Prostate gland (tissue), 2 donors: ENCODE data around the gene MAPK8IP1. TPM values are rescaled to one million over a fixed set of nuclear protein-coding genes. Genes with fewer than 3 reads are reported as not detected.

Experiments used
- DNase-seq: peaks from one replicate; pipeline ENCODE4 v3.0.0-alpha.2; 2019; ENCODE audit warnings: low spot score
- H3K27ac ChIP-seq, 2 donors: fragments of 200-600 bp; sonication (generic); 2 replicates each; pipeline ENCODE4 v1.5.1; 2017 to 2019
- H3K27me3 ChIP-seq: fragments of 200-600 bp; sonication (generic); replicated peaks from 2 replicates; pipeline ENCODE4 v1.5.1; 2019; ENCODE audit not compliant: insufficient read depth
- H3K36me3 ChIP-seq, 2 donors: fragments of 200-600 bp; sonication (generic); 1 replicate in 1 of 2; 2 replicates in 1 of 2; pipeline versions ENCODE4 v1.5.1 to v1.8.1; 2017 to 2019
- H3K4me1 ChIP-seq: fragments of 200-600 bp; sonication (generic); replicated peaks from 2 replicates; pipeline ENCODE4 v1.5.1; 2019
- H3K4me3 ChIP-seq, 2 donors: fragments of 200-600 bp; sonication (generic); 2 replicates each; pipeline ENCODE4 v1.5.1; 2017 to 2019
- H3K9me3 ChIP-seq: fragments of 200-600 bp; sonication (generic); 2 replicates; pipeline ENCODE4 v1.5.1; 2017
- CTCF ChIP-seq, 4 experiments: fragments of 200-600 bp in 2 of 4; fragments of 450-650 bp in 2 of 4; sonication (generic) in 2 of 4; IDR thresholded peaks; 1 replicate in 3 of 4; 2 replicates in 1 of 4; pipeline ENCODE4 v1.5.1; 2016 to 2019; ENCODE audit warnings: antibody characterized with exemption in 4 of 4, mild to moderate bottlenecking in 2 of 4, moderate library complexity in 2 of 4
- POLR2A ChIP-seq: fragments of 450-650 bp; IDR thresholded peaks from one replicate; pipeline ENCODE4 v1.6.1; 2016; ENCODE audit warnings: antibody characterized with exemption, mild to moderate bottlenecking
- POLR2AphosphoS5 ChIP-seq: sonication (generic); formaldehyde crosslinking; IDR thresholded peaks from one replicate; pipeline ENCODE4 v1.6.1; 2017; ENCODE audit warnings: antibody characterized with exemption
- WGBS: methylation state at CpG from one replicate; pipeline ENCODE4 v1.1.5; 2018; 5-methylcytosine and 5-hydroxymethylcytosine counted together
- intact Hi-C: fragments of 100-400 bp; cut with DNase I; formaldehyde crosslinking; loops from one replicate; pipeline ENCODE4 v1.14.2; 2022
- total RNA-seq, 2 donors: library from RNA; depleted of rRNA; stranded (reverse); fragments of >200 nt; gene quantifications; one replicate each; pipeline ENCODE4 v1.1.0, GENCODE V29; 2016

MAPK8IP1 gene
- total RNA-seq, 2 donors from 2014 or later: 19.8 to 46.9 TPM

GRCh38 chr11:45870706-45871105, 14.7 kb upstream of the MAPK8IP1 start:
- no peak for DNase-seq
- intact Hi-C loops: no loop called here
- Histone ChIP-seq H3K4me3 (no peak overlapping the region), H3K36me3 (peaks cover 33 to 34% of the 10 kb centered on the region in 2 donors), H3K27ac (no peak overlapping the region), H3K27me3 (no peaks in the 10 kb centered on the region), H3K4me1 (no peaks in the 10 kb centered on the region), H3K9me3 (no peaks in the 10 kb centered on the region)
- TF ChIP-seq POLR2AphosphoS5: no peak
- TF ChIP-seq CTCF (IDR thresholded peaks at IDR 0.05): no peak
- TF ChIP-seq POLR2A: no peak
- WGBS: 89% methylated on average over 4 of the region's 4 CpGs

GRCh38 chr11:45871638-45872037, 13.8 kb upstream of the MAPK8IP1 start:
- Histone ChIP-seq H3K9me3 (no peaks in the 10 kb centered on the region), H3K4me3 (no peak overlapping the region), H3K27me3 (no peaks in the 10 kb centered on the region), H3K36me3 (peaks cover 31% of the 10 kb centered on the region in 2 donors), H3K27ac (no peak overlapping the region), H3K4me1 (no peaks in the 10 kb centered on the region)
- TF ChIP-seq POLR2A: no peak
- TF ChIP-seq CTCF (IDR thresholded peaks at IDR 0.05): no peak
- TF ChIP-seq POLR2AphosphoS5: no peak
- intact Hi-C loops: no loop called here
- DNase-seq: no peak
- WGBS: 89% methylated on average over 2 of the region's 2 CpGs

GRCh38 chr11:45872651-45873356, 12.6 kb upstream of the MAPK8IP1 start:
- peak; percentile 59 for DNase-seq
- no peak overlapping the region for H3K4me3 ChIP-seq
- H3K27me3 ChIP-seq: no peaks in the 10 kb centered on the region
- 55% methylated on average over 9 of the region's 9 CpGs for WGBS
- no peak for TF ChIP-seq POLR2A
- TF ChIP-seq POLR2AphosphoS5: peak; percentile 21
- TF ChIP-seq CTCF (IDR thresholded peaks at IDR 0.05): peak in 3 of 4 experiments; percentile 47 to 70 (median 69)
- peaks cover 21 to 31% of the 10 kb centered on the region in 2 donors for H3K36me3 ChIP-seq
- intact Hi-C loops: no loop called here
- H3K4me1 ChIP-seq: no peaks in the 10 kb centered on the region
- H3K9me3 ChIP-seq: no peaks in the 10 kb centered on the region
- H3K27ac ChIP-seq: no peak overlapping the region

GRCh38 chr11:45876401-45876800, 9.1 kb upstream of the MAPK8IP1 start:
- H3K4me1 ChIP-seq: peaks cover 8% of the 10 kb centered on the region
- H3K27me3 ChIP-seq: no peaks in the 10 kb centered on the region
- no peak overlapping the region for H3K4me3 ChIP-seq
- 46% methylated on average over 6 of the region's 6 CpGs for WGBS
- TF ChIP-seq POLR2A: no peak
- TF ChIP-seq CTCF (IDR thresholded peaks at IDR 0.05): no peak
- TF ChIP-seq POLR2AphosphoS5: no peak
- no peak overlapping the region for H3K27ac ChIP-seq
- DNase-seq: no peak
- intact Hi-C loops: no loop called here
- H3K36me3 ChIP-seq: peaks cover 3 to 4% of the 10 kb centered on the region in 2 donors
- H3K9me3 ChIP-seq: no peaks in the 10 kb centered on the region

- H3K27me3 ChIP-seq: no peaks in the 10 kb centered on the region
- intact Hi-C loops: no loop called here
- H3K4me3 ChIP-seq: no peak overlapping the region
- no peaks in the 10 kb centered on the region for H3K9me3 ChIP-seq
- TF ChIP-seq CTCF (IDR thresholded peaks at IDR 0.05) (no peak), POLR2AphosphoS5 (no peak), POLR2A (no peak)
- H3K36me3 ChIP-seq: peaks cover 0 to 4% of the 10 kb centered on the region in 2 donors
- 78% methylated on average over 8 of the region's 8 CpGs for WGBS
- peaks cover 8% of the 10 kb centered on the region for H3K4me1 ChIP-seq
- H3K27ac ChIP-seq: no peak overlapping the region
- no peak for DNase-seq
Measured at GRCh38 chr11:45877221-45877620, 8.2 kb upstream of the MAPK8IP1 start.
